H9 (cell line): Measurements from ENCODE around the gene MUC16. TPM values are rescaled to one million over a fixed set of nuclear protein-coding genes. Genes with fewer than 3 reads are reported as not detected.
A peak's percentile ranks its signal among the peaks of the same experiment; 100 is the strongest.

ENCODE experiments used
- DNase-seq: peaks from one replicate; pipeline ENCODE4 v3.0.0-alpha.2; 2017
- H2AFZ ChIP-seq: one replicate; pipeline ENCODE4 v1.6.1; 2013; ENCODE audit warnings: mild to moderate bottlenecking, low read length, control low read depth, moderate library complexity
- H2AK5ac ChIP-seq: 2 replicates; pipeline ENCODE4 v1.6.1; 2013; ENCODE audit warnings: low read length, control low read depth, mixed read lengths; ENCODE audit not compliant: insufficient read length
- H2BK120ac ChIP-seq: one replicate; pipeline ENCODE4 v1.6.1; 2013; ENCODE audit warnings: low read depth, mild to moderate bottlenecking, low read length, control low read depth, inconsistent platforms; ENCODE audit not compliant: poor library complexity, severe bottlenecking
- H2BK12ac ChIP-seq: 2 replicates; pipeline ENCODE4 v1.6.1; 2013; ENCODE audit warnings: low read length, control low read depth, mixed read lengths, low read depth; ENCODE audit not compliant: insufficient read length
- H2BK15ac ChIP-seq: 2 replicates; pipeline ENCODE4 v1.6.1; 2013; ENCODE audit warnings: low read depth, low read length, control low read depth
- H2BK20ac ChIP-seq: one replicate; pipeline ENCODE4 v1.6.1; 2013; ENCODE audit warnings: low read depth, mild to moderate bottlenecking, low read length, control low read depth, inconsistent platforms; ENCODE audit not compliant: poor library complexity, severe bottlenecking
- H2BK5ac ChIP-seq: 2 replicates; pipeline ENCODE4 v1.6.1; 2013; ENCODE audit warnings: low read length, control low read depth, mixed read lengths; ENCODE audit not compliant: insufficient read length
- H3K14ac ChIP-seq: 2 replicates; pipeline ENCODE4 v1.6.1; 2013; ENCODE audit warnings: low read length, control low read depth; ENCODE audit not compliant: insufficient read depth
- H3K18ac ChIP-seq: 2 replicates; pipeline ENCODE4 v1.6.1; 2013; ENCODE audit warnings: low read depth, mild to moderate bottlenecking, mixed read lengths, low read length, control low read depth; ENCODE audit not compliant: insufficient read length
- H3K23ac ChIP-seq: 2 replicates; pipeline ENCODE4 v1.6.1; 2013; ENCODE audit warnings: low read length, control low read depth, mixed read lengths, low read depth; ENCODE audit not compliant: insufficient read length
- H3K23me2 ChIP-seq: 2 replicates; pipeline ENCODE4 v1.6.1; 2013; ENCODE audit warnings: low read depth, mild to moderate bottlenecking, mixed read lengths, low read length, control low read depth; ENCODE audit not compliant: insufficient read length, poor library complexity, severe bottlenecking
- H3K27ac ChIP-seq: 2 replicates; pipeline ENCODE4 v1.5.1; 2013; ENCODE audit warnings: low read length, control low read depth, mixed read lengths, low read depth; ENCODE audit not compliant: insufficient read length
- H3K27me3 ChIP-seq: 2 replicates; pipeline ENCODE4 v1.6.1; 2013; ENCODE audit warnings: low read length, control low read depth, inconsistent platforms; ENCODE audit not compliant: insufficient read depth
- H3K4ac ChIP-seq: 2 replicates; pipeline ENCODE4 v1.6.1; 2013; ENCODE audit warnings: low read depth, mild to moderate bottlenecking, control low read depth, inconsistent platforms, low read length, moderate library complexity
- H3K4me1 ChIP-seq: 2 replicates; pipeline ENCODE4 v1.6.1; 2013; ENCODE audit warnings: low read length, control low read depth, inconsistent platforms; ENCODE audit not compliant: insufficient read depth
- H3K4me2 ChIP-seq: 2 replicates; pipeline ENCODE4 v1.6.1; 2013; ENCODE audit warnings: low read length, control low read depth, mixed read lengths; ENCODE audit not compliant: insufficient read length, insufficient read depth
- H3K56ac ChIP-seq: 2 replicates; pipeline ENCODE4 v1.6.1; 2013; ENCODE audit warnings: low read depth, mild to moderate bottlenecking, mixed read lengths, low read length, control low read depth; ENCODE audit not compliant: insufficient read length
- H3K79me1 ChIP-seq: 2 replicates; pipeline ENCODE4 v1.6.1; 2013; ENCODE audit warnings: low read depth, mild to moderate bottlenecking, moderate library complexity, low read length, control low read depth, inconsistent platforms; ENCODE audit not compliant: insufficient read depth, poor library complexity, severe bottlenecking
- H3K79me2 ChIP-seq: 2 replicates; pipeline ENCODE4 v1.6.1; 2013; ENCODE audit warnings: low read length, control low read depth, inconsistent platforms; ENCODE audit not compliant: insufficient read depth
- H3K9ac ChIP-seq: 2 replicates; pipeline ENCODE4 v1.6.1; 2013; ENCODE audit warnings: low read length, control low read depth, mixed read lengths; ENCODE audit not compliant: insufficient read length; ENCODE audit errors: extremely low read depth
- H3K9me3 ChIP-seq: one replicate; pipeline ENCODE4 v1.6.1; 2013; ENCODE audit warnings: low read depth, low read length, inconsistent platforms; ENCODE audit not compliant: control insufficient read depth
- H3T11ph ChIP-seq: one replicate; pipeline ENCODE4 v1.6.1; 2013; ENCODE audit warnings: mild to moderate bottlenecking, low read length, control low read depth, inconsistent platforms
- H4K20me1 ChIP-seq: one replicate; pipeline ENCODE4 v1.6.1; 2013; ENCODE audit not compliant: control insufficient read depth, insufficient read length, insufficient read depth
- H4K5ac ChIP-seq: 2 replicates; pipeline ENCODE4 v1.6.1; 2013; ENCODE audit warnings: low read depth, mild to moderate bottlenecking, mixed read lengths, low read length, control low read depth; ENCODE audit not compliant: insufficient read length
- H4K8ac ChIP-seq: replicated peaks from 2 replicates; pipeline ENCODE4 v1.6.1; 2013; ENCODE audit warnings: low read length, control low read depth, mixed read lengths, low read depth; ENCODE audit not compliant: insufficient read length
- H4K91ac ChIP-seq: 2 replicates; pipeline ENCODE4 v1.6.1; 2013; ENCODE audit warnings: low read depth, mild to moderate bottlenecking, moderate library complexity, mixed read lengths, low read length, control low read depth; ENCODE audit not compliant: insufficient read length
- H3K27ac Mint-ChIP-seq, 3 experiments: 2 replicates in 2 of 3; 3 replicates in 1 of 3; pipeline ENCODE4 v1.8.0; 2020 to 2021; ENCODE audit warnings: mixed read lengths in 3 of 3, mild to moderate bottlenecking in 1 of 3, moderate library complexity in 1 of 3
- H3K27me3 Mint-ChIP-seq: 2 replicates; pipeline ENCODE4 v1.8.0; 2021; ENCODE audit warnings: low read depth, mild to moderate bottlenecking, moderate library complexity, mixed read lengths
- H3K36me3 Mint-ChIP-seq, 3 experiments: 2 replicates in 2 of 3; 3 replicates in 1 of 3; pipeline ENCODE4 v1.8.0; 2020 to 2021; ENCODE audit warnings: low read depth in 3 of 3, mixed read lengths in 3 of 3; ENCODE audit not compliant: insufficient read depth in 1 of 3
- H3K4me1 Mint-ChIP-seq, 2 experiments: 2 replicates each; pipeline ENCODE4 v1.8.0; 2020; ENCODE audit warnings: mixed read lengths in 2 of 2
- H3K4me3 Mint-ChIP-seq, 2 experiments: 2 replicates in 1 of 2; 3 replicates in 1 of 2; pipeline ENCODE4 v1.8.0; 2020 to 2021; ENCODE audit warnings: mild to moderate bottlenecking in 2 of 2, mixed read lengths in 2 of 2, moderate library complexity in 1 of 2
- H3K9me3 Mint-ChIP-seq, 2 experiments: 2 replicates in 1 of 2; 3 replicates in 1 of 2; pipeline ENCODE4 v1.8.0; 2020; ENCODE audit warnings: mild to moderate bottlenecking in 2 of 2, mixed read lengths in 2 of 2, moderate library complexity in 1 of 2
- CTCF ChIP-seq: fragments of 200-600 bp; sonication (generic); conservative IDR thresholded peaks from 3 replicates; pipeline ENCODE4 v1.8.0; 2021; ENCODE audit warnings: antibody characterized with exemption, mild to moderate bottlenecking
- WGBS: extraction: QIAGEN DNeasy Blood & Tissue Kit; methylation state at CpG from one replicate; pipeline ENCODE4 v1.1.7; 2013; ENCODE audit warnings: missing lambda C conversion rate, low lambda C conversion rate, mixed read lengths; ENCODE audit not compliant: insufficient read length; ENCODE audit errors: extremely low coverage; 5-methylcytosine and 5-hydroxymethylcytosine counted together
- total RNA-seq: library from RNA; stranded (reverse); gene quantifications from 2 replicates; pipeline ENCODE4 v1.2.1, GENCODE V29; 2021

The MUC16 gene
- total RNA-seq, 1 experiment from 2014 or later, result 0.22 TPM

DNA sequence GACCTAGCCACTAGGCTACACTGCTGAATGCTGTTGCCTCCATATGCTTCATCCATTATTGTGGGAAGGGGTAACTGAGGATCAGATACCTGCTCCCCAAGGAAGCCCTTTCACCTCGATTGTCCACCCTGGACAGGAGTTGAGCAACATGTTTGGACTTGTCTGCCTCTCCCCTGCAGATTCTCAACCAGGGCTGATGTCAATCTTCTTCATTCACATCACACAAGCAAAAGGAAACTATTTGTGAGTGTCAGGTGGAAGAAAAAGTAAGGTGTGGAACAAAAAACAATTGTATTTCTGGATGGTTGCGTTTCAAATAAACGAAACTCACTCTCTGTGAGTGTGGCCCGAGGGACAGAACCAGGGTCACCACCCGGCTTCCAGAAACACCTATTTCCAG is 29.5 kb upstream of the MUC16 start:
- H3K4me1 Mint-ChIP-seq, result peaks cover 16 to 18% of the 10 kb centered on the region in 2 experiments
- Histone ChIP-seq H4K20me1 (no peaks in the 10 kb centered on the region), H3K79me1 (no peaks in the 10 kb centered on the region), H2BK12ac (no peak overlapping the region), H3K23me2 (no peaks in the 10 kb centered on the region), H2BK120ac (no peak overlapping the region), H4K8ac (no peak overlapping the region), H2AK5ac (no peak overlapping the region), H2AFZ (no peak overlapping the region), H3K18ac (peak overlapping the region; percentile 61), H4K5ac (no peak overlapping the region), H3K23ac (no peak overlapping the region), H3K56ac (no peak overlapping the region), H2BK5ac (no peak overlapping the region), H3T11ph (no peak overlapping the region), H3K4ac (no peak overlapping the region; the same call in 1 of the 2 replicates), H3K4me1 (no peaks in the 10 kb centered on the region), H2BK20ac (no peak overlapping the region), H3K79me2 (no peaks in the 10 kb centered on the region), H3K4me2 (no peak overlapping the region), H3K27me3 (no peaks in the 10 kb centered on the region), H2BK15ac (no peak overlapping the region), H3K27ac (no peak overlapping the region), H3K14ac (no peak overlapping the region), H3K9ac (no peak overlapping the region), H3K9me3 (no peaks in the 10 kb centered on the region), H4K91ac (no peak overlapping the region)
- no peaks in the 10 kb centered on the region for H3K9me3 Mint-ChIP-seq
- H3K27me3 Mint-ChIP-seq, result peaks cover 1% of the 10 kb centered on the region; the same call in 1 of the 2 replicates
- TF ChIP-seq CTCF, result no peak
- WGBS, result no CpG with 5 or more reads among the region's 5 CpGs
- no peak overlapping the region for H3K4me3 Mint-ChIP-seq
- no peaks in the 10 kb centered on the region for H3K36me3 Mint-ChIP-seq
- DNase-seq, result no peak
- H3K27ac Mint-ChIP-seq, result peak overlapping the region in 1 of 3 experiments; percentile 55; a peak in 1 of 7 replicates
